MM.1S (cell line): ENCODE measurements around the gene SUDS3.

Experiments used
- CTCF ChIP-seq: fragments of 300-600 bp; sonication (generic); IDR thresholded peaks from 2 replicates; pipeline ENCODE4 v1.5.1; 2016; ENCODE audit warnings: antibody characterized with exemption, low read length, mixed read lengths
- EZH2 ChIP-seq: fragments of 300-600 bp; sonication (generic); optimal IDR thresholded peaks from 2 replicates; pipeline ENCODE3; 2017; ENCODE audit warnings: low read depth, mild to moderate bottlenecking, antibody characterized with exemption, low read length, mixed read lengths
- EZH2phosphoT487 ChIP-seq: fragments of 300-600 bp; sonication (generic); IDR thresholded peaks from 2 replicates; pipeline ENCODE4 v1.6.1; 2018; ENCODE audit warnings: antibody characterized with exemption, low read length

DNA sequence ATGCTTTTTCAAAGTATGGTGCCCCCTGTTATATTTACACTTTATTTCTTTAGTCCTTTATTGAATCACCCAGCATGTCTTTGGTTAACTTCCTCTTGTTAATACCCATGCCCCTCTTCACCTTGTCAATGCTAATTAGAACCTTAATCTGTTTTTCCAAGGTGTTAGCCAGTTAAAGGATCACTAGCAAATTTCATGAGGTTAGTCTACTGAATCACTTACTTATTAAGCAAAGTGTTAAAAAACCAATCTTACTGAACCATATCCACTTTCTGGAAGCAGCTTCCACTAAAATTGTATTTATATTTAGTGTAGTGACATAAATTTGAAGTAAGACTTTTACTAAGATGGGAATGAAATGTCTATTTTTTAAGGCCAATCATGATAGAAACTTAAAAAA lies 31.5 kb upstream of the SUDS3 start:
- TF ChIP-seq CTCF (no peak), EZH2 (no peak), EZH2phosphoT487 (no peak)
